ENCODE measurements around the gene PRKCZ.

DNA sequence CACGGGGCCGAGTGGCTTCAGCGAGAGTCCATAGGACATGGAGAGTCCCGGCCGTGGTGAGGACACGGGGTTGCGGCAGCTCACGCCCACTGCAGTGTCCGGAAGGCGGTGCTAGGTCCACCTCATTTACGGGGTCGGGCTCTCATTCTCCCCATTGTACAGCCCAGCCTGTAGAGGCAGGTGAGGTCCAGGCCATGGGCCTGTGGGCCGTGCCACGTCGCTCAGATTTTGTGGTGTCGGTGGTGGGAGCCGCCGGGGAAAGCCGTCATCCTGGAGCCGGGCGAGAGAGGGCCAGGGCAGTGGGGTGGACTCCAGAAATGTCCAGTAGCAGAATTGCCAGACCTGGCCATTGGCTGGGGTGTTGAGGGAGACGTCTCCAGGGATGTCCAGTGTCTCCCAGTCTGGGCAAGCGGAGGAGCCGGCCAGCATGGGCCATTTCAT is 59.4 kb downstream of the PRKCZ start:
- TF ChIP-seq, protein P1, sequence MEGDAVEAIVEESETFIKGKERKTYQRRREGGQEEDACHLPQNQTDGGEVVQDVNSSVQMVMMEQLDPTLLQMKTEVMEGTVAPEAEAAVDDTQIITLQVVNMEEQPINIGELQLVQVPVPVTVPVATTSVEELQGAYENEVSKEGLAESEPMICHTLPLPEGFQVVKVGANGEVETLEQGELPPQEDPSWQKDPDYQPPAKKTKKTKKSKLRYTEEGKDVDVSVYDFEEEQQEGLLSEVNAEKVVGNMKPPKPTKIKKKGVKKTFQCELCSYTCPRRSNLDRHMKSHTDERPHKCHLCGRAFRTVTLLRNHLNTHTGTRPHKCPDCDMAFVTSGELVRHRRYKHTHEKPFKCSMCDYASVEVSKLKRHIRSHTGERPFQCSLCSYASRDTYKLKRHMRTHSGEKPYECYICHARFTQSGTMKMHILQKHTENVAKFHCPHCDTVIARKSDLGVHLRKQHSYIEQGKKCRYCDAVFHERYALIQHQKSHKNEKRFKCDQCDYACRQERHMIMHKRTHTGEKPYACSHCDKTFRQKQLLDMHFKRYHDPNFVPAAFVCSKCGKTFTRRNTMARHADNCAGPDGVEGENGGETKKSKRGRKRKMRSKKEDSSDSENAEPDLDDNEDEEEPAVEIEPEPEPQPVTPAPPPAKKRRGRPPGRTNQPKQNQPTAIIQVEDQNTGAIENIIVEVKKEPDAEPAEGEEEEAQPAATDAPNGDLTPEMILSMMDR (IDR thresholded peaks at IDR 0.05): no peak
- TF ChIP-seq POLR2A (IDR thresholded peaks at IDR 0.05): no peak
